GM04504 (cell line): ENCODE results near the gene AHDC1.

Experiments
- DNase-seq: peaks from one replicate; pipeline ENCODE4 v3.0.0-alpha.2; 2012; ENCODE audit warnings: low read depth

AHDC1 gene

DNA sequence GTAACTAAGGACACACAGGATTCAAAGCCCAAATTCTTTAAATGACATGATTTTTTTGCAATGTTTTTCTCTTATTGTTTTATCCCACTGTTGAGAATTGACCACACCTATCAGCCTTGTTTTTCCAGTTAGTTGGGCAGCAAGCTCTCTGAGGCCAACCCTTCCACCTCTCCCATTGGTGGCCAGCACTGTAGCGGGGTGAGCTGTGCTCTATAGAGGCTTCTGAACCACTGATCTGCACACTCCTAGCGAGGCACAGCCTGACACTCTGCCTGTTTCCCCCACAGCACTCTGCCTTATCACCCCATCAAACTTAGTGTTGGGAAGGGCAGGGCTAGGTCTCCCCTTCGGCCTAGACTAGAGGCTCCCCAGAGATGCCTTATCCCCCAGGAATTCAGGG, 19.5 kb downstream of the AHDC1 start:
- DNase-seq = no peak

DNA sequence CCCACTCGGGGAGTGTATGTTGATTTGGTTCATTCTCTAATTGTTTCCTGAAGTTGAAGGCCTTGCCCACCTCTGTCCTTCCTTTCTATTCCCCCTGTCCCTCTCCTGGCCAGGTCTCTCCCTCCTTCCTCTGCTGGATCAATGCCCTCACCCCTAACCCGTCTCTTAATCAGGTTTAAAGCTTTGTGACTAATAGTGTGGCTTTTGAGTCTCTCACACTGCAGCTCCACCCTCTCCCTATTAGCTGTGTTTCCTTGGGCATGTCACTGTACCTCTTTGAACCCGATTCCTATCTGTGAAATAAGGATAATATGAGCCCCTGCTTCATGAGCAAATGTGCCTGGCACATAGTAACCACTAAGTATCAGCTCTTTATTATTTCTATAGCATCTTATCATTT, 20.5 kb downstream of the AHDC1 start:
- no peak for DNase-seq

DNA sequence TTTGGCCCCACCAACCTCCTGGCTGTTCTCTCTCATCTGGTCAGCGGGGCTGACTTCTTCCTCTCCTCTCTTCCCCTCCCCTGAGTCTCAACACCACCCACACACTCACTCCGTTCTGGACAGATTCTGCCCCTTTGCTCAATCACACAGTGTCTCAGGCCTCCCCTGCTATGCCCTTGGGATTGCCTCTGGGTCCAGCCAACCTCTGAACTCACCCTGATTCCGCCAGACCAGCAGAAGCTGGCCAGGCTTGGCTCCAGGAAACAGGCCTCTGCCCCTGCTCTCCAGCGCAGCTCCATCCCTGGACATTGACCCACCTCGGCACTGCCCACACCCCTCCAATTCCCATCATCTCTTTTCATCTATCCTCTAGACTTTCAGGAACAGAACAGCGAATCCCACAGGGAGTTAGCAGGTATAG, 22.1 kb downstream of the AHDC1 start:
- no peak for DNase-seq

DNA sequence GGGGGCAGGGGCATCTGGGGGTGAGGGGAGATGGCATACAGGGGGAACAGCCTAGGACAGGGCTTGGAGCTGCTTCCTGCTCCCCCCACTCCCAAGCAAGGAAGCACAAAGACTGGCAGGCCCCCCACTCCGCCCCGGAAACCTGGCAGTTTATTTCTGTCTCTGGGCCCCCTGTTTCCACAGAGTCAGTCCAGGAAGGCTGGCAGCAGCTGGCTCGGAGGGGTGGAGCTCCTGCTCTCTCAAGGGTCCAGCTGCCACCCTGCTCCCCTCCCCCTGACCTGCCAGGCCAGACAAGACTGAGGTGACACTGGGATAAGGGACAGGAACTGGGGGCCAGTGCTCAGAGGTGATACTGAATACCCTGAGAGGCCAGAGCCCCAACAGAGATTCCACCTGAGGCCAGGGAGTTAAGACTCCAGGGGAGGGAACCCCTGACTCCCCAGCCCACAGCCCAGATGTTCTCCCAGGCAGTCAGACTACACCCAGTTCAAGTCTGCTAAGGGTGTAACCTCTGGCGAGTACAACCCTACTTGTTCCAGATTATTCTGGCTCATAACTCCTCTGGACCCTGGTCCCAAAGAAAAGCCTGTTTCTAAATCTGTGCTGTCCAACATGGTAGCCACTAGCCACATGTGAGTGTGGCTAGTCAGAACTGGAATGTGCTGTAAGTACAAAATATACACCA, 26.3 kb downstream of the AHDC1 start:
- no peak for DNase-seq

DNA sequence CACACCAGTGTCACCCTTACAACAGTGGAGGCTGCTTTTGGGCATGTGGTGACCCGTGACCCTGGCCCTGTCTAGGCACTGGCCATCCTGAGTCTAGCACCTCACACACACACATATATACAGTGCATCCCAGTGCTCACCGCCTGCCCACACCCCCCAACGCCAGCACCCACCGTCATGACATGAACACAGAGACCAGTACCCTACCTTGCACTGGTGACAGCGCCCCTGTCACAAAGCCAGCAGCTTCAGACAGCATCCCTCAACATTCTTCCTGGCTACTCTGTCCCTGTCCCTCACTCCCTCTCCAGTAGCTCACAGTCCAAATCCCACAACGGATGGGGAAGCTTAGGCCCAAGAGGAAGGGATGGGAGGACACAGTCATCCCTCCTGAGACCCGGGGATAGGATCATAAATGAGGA, 27.1 kb downstream of the AHDC1 start:
- no peak for DNase-seq

DNA sequence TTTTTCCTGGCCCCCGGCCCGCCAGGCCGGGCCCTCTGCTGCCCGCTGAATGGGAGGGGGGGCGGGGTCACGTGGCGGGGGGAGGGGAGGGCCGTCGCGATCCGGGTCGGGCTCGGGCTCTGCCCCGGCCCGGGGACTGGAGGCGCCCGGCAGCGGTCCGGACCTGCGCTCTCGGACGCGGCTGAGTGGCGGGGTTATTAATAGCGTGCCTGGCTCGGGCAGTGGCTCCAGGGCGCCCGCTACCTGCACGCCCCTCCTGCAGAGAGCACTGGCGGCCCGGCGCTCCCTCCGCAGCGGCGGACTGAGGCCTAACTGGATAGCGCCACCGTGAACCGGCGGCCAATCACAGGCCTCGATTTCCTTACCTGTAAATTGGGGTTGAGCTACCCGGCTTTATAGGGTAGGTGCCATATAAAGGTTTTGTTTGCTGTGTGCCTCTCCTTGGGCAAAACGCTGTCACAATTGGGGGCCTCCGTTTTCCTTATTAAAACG, 28.1 kb downstream of the AHDC1 start:
- no peak for DNase-seq

DNA sequence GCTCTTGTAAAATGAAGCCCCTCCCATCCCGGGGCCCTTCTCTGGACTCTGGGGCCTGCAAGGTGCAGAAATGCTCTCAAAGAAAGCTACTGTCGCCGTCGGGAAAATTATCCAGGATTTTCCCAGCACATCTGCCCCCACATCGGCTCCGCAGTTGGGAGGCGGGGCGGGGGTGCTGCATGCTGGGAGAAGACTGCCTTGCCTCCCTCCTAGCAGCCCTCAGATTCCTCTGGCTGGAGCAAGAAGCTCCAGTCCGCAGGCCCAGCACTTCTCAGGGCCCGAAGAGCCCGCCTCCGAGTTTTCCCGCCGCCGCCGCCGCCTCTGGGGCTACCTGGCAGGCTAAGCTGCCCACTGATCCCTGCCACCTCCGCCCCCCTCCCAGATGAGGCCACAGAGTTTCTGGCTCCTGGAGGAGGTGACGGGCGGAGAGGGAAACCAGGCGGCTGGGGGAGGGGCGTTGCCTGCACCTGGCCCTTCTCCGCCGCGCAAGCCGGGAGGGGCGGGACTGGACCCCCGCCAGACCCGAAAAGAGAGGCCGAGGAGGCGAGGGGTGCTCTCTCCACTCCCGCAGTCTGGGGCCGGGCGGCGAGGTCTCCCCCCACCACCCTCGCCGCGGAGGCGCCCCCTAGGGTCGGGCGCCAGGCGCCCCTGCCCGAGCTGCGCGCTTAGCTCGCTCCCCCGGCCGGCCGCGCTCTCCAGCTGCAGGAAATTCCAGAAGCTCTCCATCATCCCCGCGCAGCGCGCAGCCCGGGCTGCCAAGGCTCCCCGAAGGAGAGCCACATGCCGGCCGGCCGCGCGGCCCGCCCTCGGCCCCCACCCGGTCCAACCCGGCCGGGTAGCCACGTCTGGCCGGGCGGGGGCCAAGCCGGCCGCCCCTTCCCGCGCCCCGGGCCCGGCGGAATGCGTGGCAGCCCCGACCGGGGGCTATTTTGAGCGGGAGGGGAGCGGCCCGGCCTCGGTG, 28.8 kb downstream of the AHDC1 start:
- DNase-seq = peak; percentile 76

DNA sequence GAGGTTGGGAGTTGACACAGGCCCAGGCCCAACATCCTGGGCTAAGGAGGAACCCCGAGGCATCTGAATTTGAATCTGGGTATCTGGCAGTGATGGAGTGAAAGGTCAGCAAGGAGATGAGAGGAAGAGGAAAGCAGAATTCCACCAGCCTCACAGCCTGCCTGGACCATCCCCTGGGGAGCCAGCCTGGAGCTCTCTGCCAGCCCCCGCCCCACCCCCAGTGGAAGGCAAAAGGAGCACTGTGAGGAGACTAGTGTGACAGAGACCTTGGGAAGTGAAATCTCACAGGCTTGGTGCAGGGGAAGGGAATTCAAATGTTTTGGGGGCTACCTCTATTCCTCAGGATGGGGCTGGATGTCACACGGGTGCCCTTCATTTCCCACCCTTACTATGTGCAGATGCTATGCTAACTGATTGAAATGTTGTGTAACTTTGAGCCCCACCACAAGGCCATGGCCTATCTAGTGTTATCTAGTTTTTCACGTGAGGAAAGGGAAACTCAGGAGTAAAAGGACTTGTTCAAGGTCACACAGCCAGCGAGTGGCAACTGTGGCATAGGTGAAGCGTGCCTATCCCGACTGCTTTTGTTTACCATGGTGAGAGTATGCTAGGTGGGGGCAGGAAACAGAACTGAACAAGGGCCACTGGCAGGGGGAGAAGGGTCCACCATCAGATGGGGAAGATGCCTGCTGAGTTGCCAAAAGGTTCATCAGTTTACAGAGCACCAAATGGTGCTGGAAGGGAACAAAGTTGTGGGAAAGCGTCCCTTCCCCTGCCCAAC, 29.8 kb downstream of the AHDC1 start:
- DNase-seq = no peak

DNA sequence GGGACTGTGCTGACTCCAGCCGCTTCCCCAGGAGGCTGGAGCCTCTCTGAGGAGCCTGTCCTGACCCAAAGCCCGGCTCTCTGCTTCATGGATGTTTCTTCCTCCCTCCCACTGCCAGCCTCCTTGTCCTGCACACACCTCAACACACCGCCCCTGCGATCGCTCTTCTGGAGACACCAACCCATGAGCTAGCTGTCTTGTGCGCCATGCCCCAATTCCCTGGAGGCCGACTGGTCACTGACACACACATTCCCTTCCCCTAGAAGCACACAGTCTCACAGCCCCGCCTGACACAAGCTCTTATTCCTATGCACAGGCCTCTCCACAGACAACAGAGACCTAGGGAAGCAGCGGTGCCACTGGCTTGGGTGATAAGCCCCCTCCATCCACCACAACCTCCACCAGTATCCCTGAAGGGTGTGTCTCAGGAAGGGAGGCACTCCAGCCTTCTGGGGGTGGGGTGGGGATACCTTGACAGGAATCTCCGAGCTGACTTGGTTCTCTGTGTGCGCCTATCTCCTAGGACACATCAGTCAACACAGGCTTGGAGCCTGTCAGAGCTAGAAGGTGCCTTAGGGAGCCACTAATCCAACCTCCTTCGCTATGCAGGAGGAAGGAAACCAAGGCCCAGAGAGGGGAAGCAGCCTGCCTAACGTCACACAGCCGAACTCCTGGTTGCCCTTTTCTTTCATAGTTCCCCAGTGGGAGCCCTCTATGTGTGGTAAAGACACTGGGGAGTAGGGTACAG, 31.1 kb downstream of the AHDC1 start:
- DNase-seq = no peak

DNA sequence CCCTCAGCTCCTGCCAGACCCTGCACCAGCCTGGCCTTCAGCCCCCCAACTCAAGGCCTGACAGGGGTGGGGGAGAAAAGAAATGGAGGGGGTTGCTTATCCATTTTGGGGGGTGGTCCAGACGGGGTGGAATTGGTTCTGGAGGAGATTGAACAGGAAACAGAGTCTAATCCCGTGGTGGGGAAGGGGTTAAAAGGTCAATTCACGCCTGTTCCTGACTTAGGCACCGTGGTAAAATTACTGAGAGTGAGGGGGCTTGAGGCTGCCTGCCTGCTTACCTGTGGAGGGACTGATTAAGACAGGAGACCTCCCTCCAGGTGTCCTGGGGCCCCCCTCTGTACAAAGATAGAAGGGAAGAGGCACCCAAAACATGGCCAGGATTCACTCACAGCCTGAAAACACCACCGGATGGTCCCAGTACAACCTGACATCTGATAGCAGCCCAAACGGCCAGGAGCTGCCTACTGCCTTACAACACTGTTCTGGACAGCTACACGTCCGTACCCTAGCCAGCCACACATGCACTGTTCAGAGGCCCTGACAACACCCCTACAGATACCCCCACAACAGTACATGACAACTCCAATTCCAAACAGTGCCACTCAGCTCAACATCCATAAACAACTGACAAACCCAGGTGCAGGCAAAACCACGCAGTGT, 31.8 kb downstream of the AHDC1 start:
- DNase-seq = no peak

DNA sequence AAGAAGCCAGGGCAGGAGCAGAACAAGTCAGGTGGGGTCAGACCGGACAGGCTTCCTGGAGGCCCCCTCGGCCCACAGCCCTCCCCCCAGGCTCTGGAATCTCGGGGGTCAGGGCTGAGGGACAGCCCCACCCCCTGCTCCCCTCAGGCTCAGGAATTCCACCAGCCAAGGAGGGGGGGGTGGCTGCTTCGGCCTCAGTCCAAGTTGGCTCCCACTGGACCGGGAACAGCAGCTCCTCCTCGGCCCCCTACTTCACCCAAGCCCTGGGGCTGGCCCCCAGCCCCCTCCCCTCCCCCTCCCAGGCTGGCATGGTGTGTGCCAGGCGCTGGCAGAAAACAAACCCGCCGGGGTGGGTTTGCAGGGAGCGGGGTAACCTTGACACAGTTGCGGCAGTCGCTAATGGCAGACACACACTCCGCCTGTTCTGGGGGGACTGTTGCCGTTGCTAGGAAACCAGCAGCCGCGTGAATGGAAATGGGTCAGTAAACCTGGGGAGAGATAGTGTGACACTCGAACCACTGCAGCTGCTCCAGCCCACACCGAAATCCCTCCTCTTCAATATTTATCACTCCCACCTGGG, 32.4 kb downstream of the AHDC1 start:
- no peak for DNase-seq

DNA sequence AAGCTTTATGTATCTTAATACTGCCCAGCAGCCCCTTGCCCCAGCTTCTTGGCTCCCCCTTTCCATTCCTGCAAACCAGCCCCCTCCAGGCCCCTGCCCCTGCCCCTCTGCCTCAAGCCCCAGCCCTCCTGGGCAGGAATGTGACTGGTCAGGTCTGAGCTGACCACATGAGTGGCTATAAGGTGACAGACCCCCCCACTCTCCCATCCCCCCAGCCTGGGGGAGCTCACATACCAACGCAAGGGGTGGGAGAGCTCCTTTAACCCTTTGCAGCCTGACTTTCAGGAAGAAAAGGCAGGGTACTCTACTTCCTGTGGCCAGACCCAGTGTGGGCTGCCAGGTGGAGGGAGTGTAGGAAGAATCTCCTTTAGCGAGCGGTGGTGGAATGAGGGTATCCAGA, 33.2 kb downstream of the AHDC1 start:
- DNase-seq = no peak

DNA sequence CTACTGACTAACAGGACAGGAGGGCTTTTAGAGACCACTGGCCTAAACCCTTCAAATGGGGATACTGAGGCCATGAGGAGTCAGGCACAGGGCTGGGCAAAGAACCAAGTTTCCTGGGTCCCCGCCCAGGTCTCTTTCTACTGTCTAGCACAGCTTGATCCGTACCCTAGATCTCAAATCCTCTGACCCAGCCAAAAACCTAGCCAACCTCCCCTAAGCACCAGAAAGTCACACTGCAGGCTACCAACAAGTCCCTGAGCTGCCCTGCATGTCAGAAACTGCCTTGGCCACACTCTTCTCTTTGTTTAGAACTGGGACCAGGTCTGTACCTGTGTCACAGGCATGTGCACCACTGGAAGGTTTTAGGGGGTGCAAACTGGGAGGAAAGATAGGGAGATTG, 33.6 kb downstream of the AHDC1 start:
- no peak for DNase-seq

DNA sequence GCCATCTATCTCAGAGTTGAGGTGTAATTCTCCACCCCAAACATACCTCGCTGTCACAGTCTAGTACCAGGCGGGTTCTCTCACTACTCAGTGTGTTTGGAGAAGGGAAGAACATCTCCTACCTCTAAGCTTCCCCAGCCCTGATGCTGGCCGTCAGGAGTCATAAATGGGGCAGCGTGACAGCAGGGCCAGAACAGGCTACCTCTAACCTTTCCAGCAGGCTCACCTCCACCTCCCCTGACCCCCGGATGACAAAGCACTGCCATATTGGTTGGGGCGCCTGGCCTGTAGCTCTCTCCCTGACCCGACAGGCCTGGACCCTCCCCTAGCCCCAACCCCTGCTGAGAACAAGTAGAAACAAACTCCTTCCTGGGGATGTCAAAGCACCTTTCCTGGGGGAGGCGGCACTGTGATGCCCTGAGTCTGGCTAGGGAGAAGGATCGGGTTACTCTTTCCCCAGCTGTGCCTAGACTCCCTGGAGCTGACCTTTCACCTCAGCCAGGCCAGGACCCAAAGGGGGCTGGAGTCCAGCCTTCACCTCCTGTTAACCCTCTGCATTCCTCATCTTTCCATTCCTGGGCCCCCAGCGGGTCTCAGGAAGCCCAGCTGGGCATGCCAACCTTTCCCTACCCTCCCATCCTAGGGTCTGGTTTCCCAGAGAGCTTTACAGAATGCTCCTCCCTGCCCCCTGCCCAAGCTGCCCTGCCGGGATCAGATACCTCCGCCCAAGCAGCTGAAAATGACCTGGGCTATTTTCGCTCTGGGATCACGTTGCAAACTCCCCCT, 34.2 kb downstream of the AHDC1 start:
- no peak for DNase-seq

DNA sequence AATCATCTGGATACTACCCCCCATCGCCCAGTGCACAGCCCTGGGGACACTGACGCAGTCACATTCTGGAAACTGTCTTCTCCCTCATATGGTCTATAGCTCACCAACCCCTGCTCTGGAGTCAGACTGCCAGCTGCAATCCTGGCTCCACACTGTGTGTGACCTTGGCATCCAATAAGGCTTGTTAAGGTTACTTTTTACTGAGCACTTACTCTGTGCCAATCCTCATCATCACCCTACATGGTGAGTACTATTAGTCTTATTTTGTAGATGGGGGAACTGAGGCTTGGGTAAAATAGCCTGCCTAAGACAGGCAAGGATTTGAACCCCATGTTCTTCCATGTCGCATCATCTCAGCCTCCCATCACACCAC, 34.9 kb downstream of the AHDC1 start:
- DNase-seq = no peak

DNA sequence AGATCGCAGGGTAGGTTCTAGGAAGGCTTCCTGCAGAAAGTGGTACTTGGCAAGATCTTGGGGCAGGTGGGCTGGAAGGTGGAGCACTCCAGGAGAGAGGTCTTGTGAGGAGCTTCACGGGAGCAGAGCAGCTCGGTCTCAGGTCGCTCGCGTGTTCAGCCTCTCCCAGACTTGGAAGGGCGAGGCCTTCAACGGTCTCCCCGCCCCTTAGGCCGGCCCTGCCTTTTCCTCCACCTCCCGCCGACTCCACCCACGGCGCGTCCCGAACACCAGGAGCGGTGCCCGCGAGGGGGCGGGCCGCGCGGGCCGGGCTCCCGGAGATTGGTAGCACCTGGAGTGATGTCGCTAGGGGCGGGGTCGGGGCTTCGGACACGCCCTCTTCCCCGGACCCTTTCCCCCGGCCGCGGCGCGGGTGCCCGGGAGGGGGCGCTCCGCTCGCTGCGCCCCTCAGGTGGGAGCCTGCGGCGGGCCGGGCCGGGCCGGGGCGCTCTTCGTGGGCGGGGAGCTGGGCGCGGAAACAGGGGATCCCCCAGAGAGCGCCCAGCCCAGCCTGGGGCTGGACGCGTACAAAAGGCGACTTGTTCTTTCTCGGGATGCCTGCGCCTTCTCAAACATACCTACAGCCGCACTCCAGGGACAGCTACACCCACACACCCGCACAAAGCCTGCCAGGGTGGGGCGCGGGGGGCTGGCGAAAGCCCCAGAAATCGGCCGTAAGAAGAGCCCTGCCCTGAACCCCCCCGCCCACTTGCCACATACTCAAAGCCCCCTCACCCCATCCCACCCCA, 35.5 kb downstream of the AHDC1 start:
- peak; percentile 85 for DNase-seq

DNA sequence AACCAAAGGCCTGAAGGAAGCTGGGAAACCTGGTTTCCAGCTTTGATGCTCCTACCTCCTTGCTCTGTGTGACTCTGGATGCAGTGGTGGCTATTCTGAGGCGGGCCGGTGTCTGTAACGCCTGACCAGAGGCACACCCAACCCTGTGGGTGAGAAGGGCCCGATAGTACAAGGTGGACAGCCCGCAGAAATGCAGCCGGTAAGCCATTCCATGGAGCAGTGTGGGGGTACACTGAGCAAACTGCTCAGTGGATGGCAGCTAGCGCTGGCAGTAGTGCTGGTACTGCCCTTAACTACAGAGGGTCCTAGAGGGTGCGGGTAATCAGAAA, 36.0 kb downstream of the AHDC1 start:
- no peak for DNase-seq

DNA sequence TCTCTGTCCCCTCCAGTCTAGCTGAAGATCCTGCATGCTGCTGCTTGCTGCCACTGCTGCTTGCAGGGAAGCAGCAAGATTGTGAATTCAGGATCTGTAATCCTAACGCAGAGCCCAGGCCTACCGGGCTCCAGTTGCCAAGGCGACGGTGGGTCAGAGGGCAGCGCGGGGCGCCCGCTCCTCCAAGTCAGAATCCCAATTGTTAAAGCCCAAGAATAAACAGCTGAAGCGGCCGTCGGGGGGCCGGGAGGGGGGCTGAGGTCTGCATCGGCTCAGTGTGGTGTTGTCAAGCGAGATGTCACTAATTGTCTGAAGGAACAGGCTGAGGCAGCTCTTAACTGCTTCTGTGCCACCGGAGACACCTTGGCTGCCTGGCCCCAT, 36.8 kb downstream of the AHDC1 start:
- DNase-seq = no peak

DNA sequence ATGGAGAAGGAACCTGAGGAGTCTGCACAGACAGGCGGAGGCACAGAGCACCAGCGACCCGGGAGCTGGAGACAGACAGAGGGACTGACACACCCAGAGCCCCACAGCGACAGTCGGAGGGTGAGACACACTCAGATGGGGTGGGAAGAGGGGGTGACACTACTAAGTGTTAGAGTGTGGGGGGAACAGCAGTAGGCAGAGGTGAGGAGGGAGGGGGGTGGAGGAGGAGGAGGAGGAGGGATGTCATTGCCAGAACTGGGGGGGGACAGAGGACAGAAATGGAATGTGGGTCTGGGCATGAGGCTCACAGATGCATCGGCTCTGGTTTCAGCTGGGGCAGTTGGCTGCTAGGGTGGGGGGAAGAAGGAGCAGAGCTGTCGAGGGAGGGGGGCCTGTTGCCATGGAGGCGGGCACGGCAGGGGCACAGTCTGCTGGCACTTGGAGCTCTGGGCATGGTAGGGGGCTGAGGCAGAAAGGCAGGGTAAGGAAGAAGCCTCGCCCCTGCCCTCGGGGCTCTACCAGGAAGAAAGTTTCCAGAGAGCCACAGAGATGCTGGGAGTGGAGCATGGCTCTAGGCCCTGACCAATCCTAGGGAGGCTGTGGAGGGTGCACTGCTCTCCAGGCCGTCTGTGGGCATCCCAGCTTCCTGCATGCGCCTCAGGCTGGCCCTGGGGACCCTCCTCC, 37.3 kb downstream of the AHDC1 start:
- no peak for DNase-seq
